Endothelial cell of umbilical vein (primary cell): ENCODE data around the gene MIGA2. TPM values are rescaled to one million over a fixed set of nuclear protein-coding genes. Genes with fewer than 3 reads are reported as not detected.

Experiments used
- BruUV-seq: library from RNA; stranded (reverse); fragments of 400-500 nt; replicated peaks from 2 replicates; lab custom pipeline; 2021; lab: Mats Ljungman, UMichigan
- CTCF ChIA-PET: fragments of 300-600, 350-600 bp; sonication (Branson Sonifier 250); formaldehyde crosslinking; loops from one replicate; lab custom pipeline; 2021; ENCODE audit warnings: antibody characterized with exemption, inconsistent platforms; lab: Charles Lee
- POLR2A ChIA-PET: fragments of 300-600, 350-600 bp; sonication (Branson Sonifier 250); formaldehyde crosslinking; loops from one replicate; lab custom pipeline; 2021; ENCODE audit warnings: antibody characterized with exemption, inconsistent platforms; lab: Charles Lee
- DNase-seq: peaks from one replicate; pipeline ENCODE4 v3.0.0-alpha.2; 2011; ENCODE audit warnings: low read depth, low spot score
- FAIRE-seq: peaks from 2 replicates; lab custom pipeline; 2011; peaks lifted over from hg19 to GRCh38; lab: Jason Lieb, UNC
- H2AFZ ChIP-seq: 2 replicates; pipeline ENCODE4 v1.6.0; 2012; ENCODE audit warnings: low read depth, low read length, control low read depth, inconsistent platforms
- H3K27ac ChIP-seq: 2 replicates; pipeline ENCODE4 v1.5.1; 2011; ENCODE audit warnings: low read depth, mild to moderate bottlenecking, control low read depth, low read length, moderate library complexity; ENCODE audit not compliant: insufficient read depth
- H3K27me3 ChIP-seq, 2 experiments: 2 replicates each; pipeline versions ENCODE4 v1.6.0 to v1.6.1; 2011; ENCODE audit warnings: low read length in 2 of 2, mixed read lengths in 1 of 2; ENCODE audit not compliant: control insufficient read depth in 2 of 2, insufficient read depth in 2 of 2
- H3K36me3 ChIP-seq, 2 experiments: 2 replicates in 1 of 2; 3 replicates in 1 of 2; pipeline ENCODE4 v1.5.1; 2011; ENCODE audit warnings: low read length in 2 of 2, mild to moderate bottlenecking in 1 of 2, moderate library complexity in 1 of 2; ENCODE audit not compliant: control insufficient read depth in 2 of 2, insufficient read depth in 2 of 2; ENCODE audit errors: extremely low read depth in 1 of 2
- H3K4me1 ChIP-seq: 3 replicates; pipeline ENCODE4 v1.5.1; 2011; ENCODE audit warnings: mild to moderate bottlenecking, low read length; ENCODE audit not compliant: control insufficient read depth, insufficient read depth; ENCODE audit errors: extremely low read depth
- H3K4me2 ChIP-seq: 2 replicates; pipeline ENCODE4 v1.6.1; 2011; ENCODE audit warnings: low read length, control low read depth, mixed read lengths; ENCODE audit not compliant: insufficient read depth
- H3K4me3 ChIP-seq, 3 experiments: fragments of 200-600 bp in 1 of 3; sonication (generic), shearing (Covaris generic) in 1 of 3; replicated peaks in 1 of 3; 2 replicates each; pipeline ENCODE4 v1.5.1; 2011 to 2016; ENCODE audit warnings: control low read depth in 3 of 3, low read length in 3 of 3, mild to moderate bottlenecking in 2 of 3, inconsistent platforms in 1 of 3, low read depth in 1 of 3, moderate library complexity in 1 of 3; ENCODE audit not compliant: insufficient read depth in 1 of 3
- H3K79me2 ChIP-seq: 2 replicates; pipeline ENCODE4 v1.6.0; 2012; ENCODE audit warnings: low read length, inconsistent platforms; ENCODE audit not compliant: control insufficient read depth, insufficient read depth
- H3K9ac ChIP-seq: replicated peaks from 2 replicates; pipeline ENCODE3; 2011; ENCODE audit warnings: low read length, control low read depth; ENCODE audit not compliant: insufficient read depth; ENCODE audit errors: extremely low read depth
- H3K9me1 ChIP-seq: replicated peaks from 3 replicates; pipeline ENCODE4 v1.6.0; 2011; ENCODE audit warnings: mild to moderate bottlenecking, low read length; ENCODE audit not compliant: control insufficient read depth, insufficient read depth; ENCODE audit errors: extremely low read depth
- H3K9me3 ChIP-seq: replicated peaks from 2 replicates; pipeline ENCODE4 v1.5.1; 2012; ENCODE audit warnings: low read length, inconsistent platforms; ENCODE audit not compliant: control insufficient read depth, insufficient read depth
- H4K20me1 ChIP-seq: replicated peaks from 2 replicates; pipeline ENCODE3; 2011; ENCODE audit warnings: mild to moderate bottlenecking, low read length; ENCODE audit not compliant: control insufficient read depth, insufficient read depth; ENCODE audit errors: extremely low read depth
- CTCF ChIP-seq, 2 donors: IDR thresholded peaks; 1 replicate in 1 of 2; 2 replicates in 1 of 2; pipeline ENCODE4 v1.5.1; 2011; ENCODE audit warnings: low read length in 2 of 2, mild to moderate bottlenecking in 2 of 2, moderate library complexity in 2 of 2, control low read depth in 1 of 2, inconsistent platforms in 1 of 2, low read depth in 1 of 2; ENCODE audit not compliant: insufficient read depth in 1 of 2; ENCODE audit errors: extremely low read depth in 1 of 2
- EZH2 ChIP-seq: IDR thresholded peaks from 2 replicates; pipeline ENCODE4 v1.6.1; 2012; ENCODE audit warnings: borderline replicate concordance, low read depth, mild to moderate bottlenecking, moderate library complexity, low read length, inconsistent platforms; ENCODE audit not compliant: severe bottlenecking
- FOS ChIP-seq: IDR thresholded peaks from 2 replicates; pipeline ENCODE4 v1.6.1; 2011; ENCODE audit warnings: mild to moderate bottlenecking, low read length, moderate library complexity, borderline replicate concordance; ENCODE audit not compliant: insufficient read depth
- GATA2 ChIP-seq: IDR thresholded peaks from 2 replicates; pipeline ENCODE4 v1.7.0; 2011; ENCODE audit warnings: low read depth, mild to moderate bottlenecking, moderate library complexity, mixed read lengths, low read length; ENCODE audit not compliant: insufficient read length, insufficient read depth
- JUN ChIP-seq: IDR thresholded peaks from 2 replicates; pipeline ENCODE4 v1.6.1; 2011; ENCODE audit warnings: borderline replicate concordance, low read depth; ENCODE audit not compliant: insufficient read length, insufficient read depth
- MYC ChIP-seq: IDR thresholded peaks from one replicate; pipeline ENCODE4 v1.6.1; 2011; ENCODE audit warnings: mild to moderate bottlenecking, low read depth, low read length
- POLR2A ChIP-seq: IDR thresholded peaks from 2 replicates; pipeline ENCODE4 v1.6.1; 2012; ENCODE audit warnings: low read depth, mild to moderate bottlenecking, control low read depth, low read length
- POLR2AphosphoS5 ChIP-seq: IDR thresholded peaks from 2 replicates; pipeline ENCODE4 v1.6.1; 2012; ENCODE audit warnings: low read depth, mild to moderate bottlenecking, control low read depth, low read length, moderate library complexity; ENCODE audit not compliant: insufficient read depth
- dilution Hi-C: fragments of 300-500 bp; cut with MboI; formaldehyde crosslinking; loops from one replicate; pipeline ENCODE4 v1.15.0; 2019; ENCODE audit warnings: low sequenced_read_pairs; ENCODE audit not compliant: extremely low pct_ligation_motif_present
- intact Hi-C: fragments of 100-400 bp; cut with micrococcal nuclease; formaldehyde crosslinking; loops from one replicate; pipeline ENCODE4 v1.10.0; 2022
- polyA plus RNA-seq, 4 experiments: library from polyadenylated mRNA; depleted of rRNA in 3 of 4; stranded (reverse) in 3 of 4; unstranded in 1 of 4; fragments of >200 nt; gene quantifications; 2 replicates each; pipeline versions ENCODE4 v1.2.1 to v1.2.3, GENCODE V29; 2011 to 2012; ENCODE audit warnings: missing spikeins in 1 of 4
- total RNA-seq: library from RNA; stranded (reverse); gene quantifications from 2 replicates; pipeline ENCODE4 v1.2.3, GENCODE V29; 2021
- TF ChIP-seq, protein P1 (sequence below): IDR thresholded peaks from 2 replicates; pipeline ENCODE4 v1.6.1; 2011; ENCODE audit not compliant: insufficient read depth, insufficient read length

MIGA2 gene
- total and polyA plus RNA-seq, 2 donors (not counting 3 experiments of a cell fraction or from before 2014, with no cell fraction given), result 27.7 to 28.0 TPM

- Histone ChIP-seq H3K4me2 (no peak overlapping the region), H3K36me3 (peaks cover 6 to 38% of the 10 kb centered on the region in 2 experiments), H3K9me3 (no peaks in the 10 kb centered on the region), H3K27ac (no peak overlapping the region), H3K4me1 (no peaks in the 10 kb centered on the region), H3K9me1 (no peaks in the 10 kb centered on the region), H3K79me2 (no peaks in the 10 kb centered on the region), H4K20me1 (no peaks in the 10 kb centered on the region), H3K27me3 (no peaks in the 10 kb centered on the region), H3K9ac (no peak overlapping the region), H3K4me3 (no peak overlapping the region), H2AFZ (no peak overlapping the region)
- DNase-seq (no peak), FAIRE-seq (no peak)
- TF ChIP-seq, protein P1, sequence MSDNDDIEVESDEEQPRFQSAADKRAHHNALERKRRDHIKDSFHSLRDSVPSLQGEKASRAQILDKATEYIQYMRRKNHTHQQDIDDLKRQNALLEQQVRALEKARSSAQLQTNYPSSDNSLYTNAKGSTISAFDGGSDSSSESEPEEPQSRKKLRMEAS, result no peak
- no peak for TF ChIP-seq MYC
- no peak for TF ChIP-seq CTCF (IDR thresholded peaks at IDR 0.05; ENCODE audit: extremely low read depth in 1 of 2, insufficient read depth in 1 of 2, low read depth in 1 of 2, low read length in 2 of 2)
- no peak for TF ChIP-seq EZH2
- TF ChIP-seq FOS, result no peak
- no peak for TF ChIP-seq POLR2A
- no peak for TF ChIP-seq JUN
- no peak for TF ChIP-seq GATA2
- no peak for TF ChIP-seq POLR2AphosphoS5
- ChIA-PET CTCF (interaction anchor here (1.1 to 3.1 kb wide), 6 partner anchors 8 to 275 kb away, joined by 3 to 17 read pairs (median 3); partner anchors contain the start of gene SH3GLB2), POLR2A (no interaction called here)
- BruUV-seq, result TSS peak; percentile 23
- intact Hi-C loops (loop anchor here (5.0 to 10.0 kb wide), 2 partner anchors 146 to 607 kb away; no protein-coding TSS in a partner anchor), dilution Hi-C loops (no loop called here)
These were observed 28.5 kb upstream of the MIGA2 start for GRCh38 chr9:129007766-129008468.
